Activated CD4-positive, CD25-positive, alpha-beta regulatory T cell treated with anti-CD3 and anti-CD28 coated beads, Interleukin-2, amount 50 U/mL, for 24 hours (primary cell): ENCODE measurements around the gene SPATA33.
"Not testable (repeated sequence)": the region's sequence is repeated elsewhere in the genome, so short reads cannot be mapped to it uniquely, and the experiment has no call there.

Experiments
- ATAC-seq, 2 donors: fragments of 150-1000 bp; cut with Tn5 transposase; one replicate each; pipeline ENCODE4 v1.10.0; 2021; ENCODE audit warnings: mild to moderate bottlenecking in 1 of 2, moderate library complexity in 1 of 2

SPATA33 gene

DNA sequence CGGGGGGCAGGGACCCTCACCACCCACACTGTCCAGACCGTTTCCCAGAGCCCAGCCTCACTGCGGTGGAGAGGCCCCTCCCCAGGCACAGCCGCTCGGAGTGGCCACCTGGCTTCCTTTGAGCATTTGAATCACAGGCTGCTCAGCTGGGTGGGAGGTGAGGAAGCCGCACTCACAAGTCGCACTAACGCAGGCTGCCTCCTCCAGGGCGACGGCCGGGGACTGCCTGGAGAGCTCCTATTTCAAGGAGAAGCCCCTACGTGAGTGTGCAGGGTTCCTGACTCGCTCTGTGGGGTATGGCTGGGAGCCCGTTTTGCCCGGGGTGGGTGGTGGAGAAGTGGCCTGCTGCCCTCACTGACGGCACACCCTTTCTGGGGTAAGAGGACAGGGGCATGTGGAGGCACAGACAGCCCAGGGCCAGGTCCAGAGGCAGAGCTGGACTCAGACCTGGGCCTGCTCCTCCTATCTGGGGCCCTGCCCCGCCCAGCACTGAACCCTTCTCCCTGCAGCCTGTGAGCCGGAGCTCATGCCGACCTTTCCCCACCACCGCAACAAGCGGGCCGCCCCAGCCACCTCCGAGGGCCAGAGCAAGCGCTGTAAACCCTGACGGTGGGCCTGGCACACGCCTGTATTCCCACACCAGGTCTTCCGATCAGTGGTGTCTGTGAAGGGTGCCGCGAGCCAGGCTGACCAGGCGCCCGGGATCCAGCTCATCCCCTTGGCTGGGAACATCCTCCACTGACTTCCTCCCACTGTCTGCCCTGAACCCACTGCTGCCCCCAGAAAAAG, 37.6 kb downstream of the SPATA33 start:
- ATAC-seq: no peak

DNA sequence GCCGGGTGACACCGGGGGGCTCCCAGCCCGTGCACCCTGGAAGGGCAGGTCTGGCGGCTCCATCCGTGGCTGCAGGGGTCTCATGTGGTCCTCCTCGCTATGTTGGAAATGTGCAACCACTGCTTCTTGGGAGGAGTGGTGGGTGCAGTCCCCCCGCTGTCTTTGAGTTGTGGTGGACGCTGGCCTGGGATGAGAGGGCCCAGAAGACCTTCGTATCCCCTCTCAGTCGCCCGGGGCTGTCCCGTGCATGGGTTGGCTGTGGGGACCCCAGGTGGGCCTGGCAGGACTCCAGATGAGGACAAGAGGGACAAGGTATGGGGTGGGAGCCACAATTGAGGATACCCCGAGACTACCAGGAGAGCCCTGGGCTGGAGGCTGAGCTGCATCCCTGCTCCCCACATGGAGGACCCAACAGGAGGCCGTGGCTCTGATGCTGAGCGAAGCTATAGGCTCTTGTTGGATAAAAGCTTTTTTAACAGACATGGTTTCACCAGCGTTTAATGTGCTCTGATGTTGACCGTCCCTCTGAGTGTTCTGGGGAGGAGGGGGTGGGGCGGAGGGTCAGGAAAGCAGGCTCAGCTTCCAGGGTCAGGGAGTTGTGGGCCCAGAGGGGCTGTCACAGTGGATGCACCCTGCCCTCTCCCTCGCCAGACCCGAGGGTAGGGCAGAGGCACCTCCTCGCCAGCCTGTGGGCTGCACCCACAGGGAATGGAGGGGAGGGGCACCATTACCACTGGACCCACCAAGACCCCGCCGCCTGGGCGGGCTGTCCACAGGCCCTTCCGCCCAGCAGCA, 38.4 kb downstream of the SPATA33 start:
- no peak for ATAC-seq

DNA sequence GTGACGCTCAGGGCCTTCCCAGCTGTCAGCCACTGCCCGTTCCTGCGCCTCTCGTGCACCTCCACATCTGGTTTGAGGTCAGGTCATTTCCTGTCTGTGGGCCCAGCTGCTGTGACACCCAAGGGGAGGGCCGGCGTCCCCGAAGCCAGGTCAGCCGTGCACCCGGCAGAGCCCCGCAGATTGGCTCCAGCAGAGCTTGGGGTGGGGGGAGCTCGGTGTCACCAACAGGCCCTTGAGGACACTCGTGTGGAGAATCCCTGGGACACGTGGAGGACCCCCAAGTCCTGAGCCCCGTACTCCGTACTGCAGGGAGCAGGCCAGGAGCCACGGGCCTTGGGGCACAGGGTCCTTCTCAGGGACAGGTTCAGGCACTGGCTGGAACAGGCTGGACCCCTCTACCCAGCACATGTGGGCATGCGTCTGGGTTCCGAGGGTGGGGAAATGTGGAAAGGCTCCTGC, 39.1 kb downstream of the SPATA33 start:
- ATAC-seq: no peak

DNA sequence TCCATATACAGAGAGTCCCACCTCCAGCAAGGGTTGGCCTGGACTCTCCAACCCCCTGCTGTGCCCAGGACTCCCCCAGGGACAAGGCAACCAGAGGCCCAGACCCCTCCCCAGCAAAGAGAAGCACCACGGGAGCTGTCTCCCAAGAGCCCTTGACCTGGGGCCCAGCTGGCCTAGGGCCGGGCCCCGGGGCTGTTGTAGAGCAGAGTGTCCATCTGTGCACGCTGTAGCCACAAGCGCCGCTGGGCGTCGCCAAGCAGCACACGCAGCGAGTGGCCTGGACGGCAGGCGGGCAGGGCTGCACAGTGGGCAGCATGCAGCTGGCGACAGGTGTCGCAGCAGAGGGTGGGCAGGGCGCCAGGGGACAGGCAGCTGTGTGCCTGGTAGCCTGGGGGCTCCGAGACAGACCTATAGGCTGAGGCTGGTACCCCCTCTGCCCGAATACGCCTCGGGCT, 39.6 kb downstream of the SPATA33 start:
- no peak for ATAC-seq

DNA sequence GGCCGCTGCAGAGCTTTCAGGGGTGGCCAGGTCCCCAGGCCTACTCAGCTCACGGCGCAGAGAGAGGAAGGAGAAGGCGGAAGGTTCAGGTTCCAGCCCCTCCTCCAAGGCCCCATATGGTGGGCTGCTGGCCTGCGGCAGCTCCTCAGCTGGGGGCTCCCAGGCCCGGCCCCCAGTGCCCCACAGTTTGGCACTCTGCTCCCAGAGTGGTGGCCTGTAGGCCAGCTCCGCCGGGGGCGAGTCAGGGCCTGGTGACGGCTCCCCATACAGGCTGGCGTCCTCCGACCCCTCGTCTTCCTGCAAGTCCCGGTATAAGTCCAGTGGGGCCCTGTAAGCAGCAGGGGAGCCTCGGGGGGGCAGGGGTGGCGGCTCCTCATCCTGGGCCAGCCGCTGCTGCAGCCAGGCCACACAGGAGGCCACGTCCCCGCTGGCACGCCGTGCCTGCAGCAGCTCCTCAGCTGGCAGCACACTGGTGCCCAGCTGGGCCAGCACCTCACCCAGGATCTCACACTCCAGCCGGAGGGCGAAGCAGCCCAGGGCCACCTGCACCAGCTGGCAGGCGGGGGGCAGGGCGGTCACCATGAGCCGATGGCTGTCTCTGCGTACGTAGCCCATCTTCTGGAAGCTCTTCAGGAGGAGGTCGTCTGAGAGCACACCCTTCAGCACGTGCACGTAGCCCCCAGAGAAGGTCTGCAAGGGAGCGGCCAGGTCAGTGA, 40.1 kb downstream of the SPATA33 start:
- ATAC-seq: no peak

DNA sequence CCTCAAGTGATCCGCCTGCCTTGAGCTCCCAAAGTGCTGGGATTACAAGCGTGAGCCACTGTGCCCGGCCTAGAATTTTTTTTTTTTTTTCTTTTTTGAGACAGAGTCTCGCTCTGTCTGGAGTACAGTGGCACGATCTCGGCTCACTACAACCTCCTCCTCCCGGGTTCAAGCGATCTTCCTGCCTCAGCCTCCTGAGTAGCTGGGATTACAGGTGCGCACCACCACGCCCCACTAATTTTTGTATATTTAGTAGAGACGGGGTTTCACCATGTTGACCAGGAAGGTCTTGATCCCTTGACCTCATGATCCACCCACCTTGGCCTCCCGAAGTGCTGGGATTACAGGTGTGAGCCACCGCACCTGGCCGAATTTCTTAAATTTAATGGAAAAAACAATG, 41.1 kb downstream of the SPATA33 start:
- ATAC-seq: not testable (repeated sequence)

DNA sequence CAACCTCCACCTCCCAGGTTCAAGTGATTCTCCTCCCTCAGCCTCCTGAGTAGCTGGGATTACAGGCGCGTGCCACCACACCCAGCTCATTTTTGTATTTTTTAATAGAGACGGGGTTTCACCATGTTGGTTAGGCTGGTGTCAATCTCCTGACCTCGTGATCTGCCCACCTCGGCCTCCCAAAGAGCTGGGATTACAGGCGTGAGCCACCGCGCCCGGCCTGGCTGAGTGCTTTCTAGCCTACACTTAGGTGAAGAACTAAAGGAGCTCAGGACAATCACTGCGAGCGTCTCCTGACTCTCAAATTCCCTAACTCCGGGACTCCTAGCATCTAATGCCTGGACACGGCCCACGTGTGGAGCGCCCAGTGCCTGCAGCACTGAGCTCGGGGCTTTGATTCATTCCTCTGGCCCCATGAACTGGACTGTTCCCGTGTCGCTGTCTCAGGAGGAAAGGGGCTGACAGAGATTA, 42.0 kb downstream of the SPATA33 start:
- not testable (repeated sequence) for ATAC-seq

DNA sequence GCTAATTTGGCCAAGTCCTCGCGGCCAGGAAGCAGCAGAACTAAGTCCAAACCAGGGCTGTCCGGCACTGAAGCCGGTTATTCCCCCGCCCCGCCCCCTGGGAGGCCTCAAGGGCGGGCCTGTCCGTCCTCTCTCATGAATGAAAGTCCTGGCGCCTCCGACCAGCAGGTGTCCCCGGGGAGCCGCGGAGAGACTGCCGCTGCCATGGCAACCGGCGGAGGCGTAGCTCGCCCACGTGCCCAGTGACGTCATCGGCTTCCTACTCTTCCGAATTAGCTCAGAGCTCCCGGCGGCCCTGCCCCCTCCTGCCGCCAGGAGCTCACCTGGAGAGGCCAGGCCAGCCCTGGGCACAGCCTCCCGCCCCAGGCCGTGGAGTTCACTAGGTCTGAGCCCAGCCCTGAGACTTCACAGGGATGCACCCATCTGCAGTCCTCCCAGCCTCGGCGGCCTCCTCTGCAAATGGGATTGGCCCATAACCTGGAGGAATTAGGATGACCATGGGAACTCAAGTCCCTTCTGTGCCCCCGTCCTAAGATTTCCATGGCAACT, 42.5 kb downstream of the SPATA33 start:
- peak; percentile 15 to 25 for ATAC-seq

DNA sequence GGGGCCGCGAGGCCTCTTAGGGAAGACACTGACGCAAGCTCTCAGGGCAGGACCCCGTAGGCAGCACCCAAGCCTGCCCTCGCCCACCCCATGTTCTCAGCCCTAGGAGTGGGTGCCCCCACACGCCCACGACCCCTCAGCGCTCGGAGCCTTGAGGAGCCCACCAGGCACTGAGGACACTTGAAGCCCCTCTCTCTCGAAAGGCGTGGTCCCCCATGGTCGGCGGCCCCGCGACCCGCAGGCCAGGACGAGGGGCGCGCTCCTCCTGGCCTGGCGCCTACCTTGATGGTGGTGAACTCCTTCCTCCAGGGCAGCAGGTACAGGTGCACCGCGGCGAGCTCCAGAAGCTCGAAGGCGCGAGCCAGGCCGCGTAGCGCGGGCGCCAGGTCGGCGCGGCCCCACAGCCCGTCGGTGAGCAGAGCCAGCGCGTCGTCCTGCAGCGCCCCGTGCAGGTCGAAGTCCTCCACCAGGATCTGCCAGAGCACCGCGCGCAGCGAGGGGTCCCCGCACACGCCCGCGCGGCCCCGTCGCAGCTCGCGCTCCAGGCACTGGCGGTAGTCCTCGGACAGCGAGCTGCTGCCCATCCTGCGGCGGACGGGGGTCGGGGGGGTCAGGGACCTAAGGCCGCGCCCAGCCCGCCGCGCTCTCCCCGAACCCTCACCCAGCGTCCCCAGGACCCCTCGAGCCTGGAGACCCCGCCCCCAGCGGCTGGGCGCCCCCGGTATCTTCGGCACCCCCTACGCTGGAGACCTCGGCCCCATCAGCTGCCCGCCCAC, 43.2 kb downstream of the SPATA33 start:
- ATAC-seq: peak; percentile 15 to 19

DNA sequence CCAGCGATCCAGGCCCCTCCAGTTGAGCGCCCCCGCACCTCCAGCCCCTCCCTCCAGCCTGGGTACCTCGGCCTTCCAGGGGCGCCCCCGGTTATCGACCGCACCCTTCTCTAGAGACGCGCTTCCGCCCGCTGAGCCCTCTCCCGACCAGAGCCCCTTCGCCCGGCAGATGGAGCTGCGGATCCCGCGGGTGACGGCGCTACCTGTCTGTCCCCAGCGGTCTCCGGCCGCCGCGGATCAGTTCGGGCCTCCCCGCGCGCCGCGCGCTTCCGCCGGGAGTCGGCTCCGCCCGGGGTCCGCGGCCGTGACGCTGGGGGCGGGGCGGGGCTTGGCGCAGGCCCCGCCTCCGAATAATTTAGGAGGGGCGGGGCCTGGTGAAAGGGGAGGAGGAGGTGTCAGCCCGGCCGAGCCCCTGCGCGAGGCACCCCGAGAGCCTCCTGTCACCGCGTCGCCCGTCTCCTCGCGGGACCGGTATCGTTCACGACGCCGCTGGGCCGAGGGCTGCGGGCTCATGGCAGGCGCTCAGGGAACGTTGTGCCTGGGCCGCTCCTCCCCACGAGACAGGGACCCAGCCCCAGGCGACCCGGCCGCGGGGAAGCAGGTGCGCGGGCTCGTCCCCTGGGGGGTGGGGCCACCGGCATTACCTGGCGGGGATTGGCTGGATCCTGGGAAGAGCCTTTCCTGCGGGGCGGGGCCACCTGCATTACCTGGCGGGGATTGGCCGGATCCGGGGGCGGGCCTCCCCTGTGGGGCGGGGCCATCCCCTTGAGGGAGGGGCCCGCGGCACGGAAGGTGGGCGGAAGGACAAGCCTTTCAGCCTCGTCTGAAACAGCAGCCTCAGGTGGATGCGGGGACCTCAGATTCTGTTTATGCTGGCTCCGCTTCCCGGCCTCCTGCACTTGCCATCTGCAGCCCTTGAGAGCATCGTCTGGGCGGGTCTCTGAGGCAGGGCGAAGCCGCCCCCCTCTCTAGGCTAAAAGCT, 44.1 kb downstream of the SPATA33 start, which contains the start of gene SPATA2L:
TSS of gene SPATA2L (minus strand) at position 281 of the 982 bp plus-strand sequence. CDS start 473 bp downstream, outside the sequence.
- ATAC-seq: peak; percentile 76 to 78

DNA sequence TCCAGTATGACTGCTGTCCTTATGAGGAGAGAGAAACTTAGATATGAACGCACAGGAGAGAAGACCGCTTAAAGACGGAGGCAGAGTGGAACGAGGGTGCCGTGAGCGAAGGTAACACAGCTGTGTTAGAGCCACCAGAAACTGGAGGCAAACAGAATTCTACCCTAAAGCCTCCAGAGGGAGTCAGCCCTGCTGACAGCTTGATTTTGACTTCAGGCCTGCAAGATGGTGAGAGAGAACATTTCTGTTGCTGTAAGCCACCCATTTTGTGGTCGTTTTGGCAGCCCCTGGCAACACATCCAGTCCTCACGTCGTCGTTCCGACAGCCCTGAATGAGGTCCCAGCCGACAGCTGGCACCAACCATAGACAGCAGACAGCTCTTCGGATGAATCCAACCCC, 46.6 kb downstream of the SPATA33 start:
- ATAC-seq: no peak

DNA sequence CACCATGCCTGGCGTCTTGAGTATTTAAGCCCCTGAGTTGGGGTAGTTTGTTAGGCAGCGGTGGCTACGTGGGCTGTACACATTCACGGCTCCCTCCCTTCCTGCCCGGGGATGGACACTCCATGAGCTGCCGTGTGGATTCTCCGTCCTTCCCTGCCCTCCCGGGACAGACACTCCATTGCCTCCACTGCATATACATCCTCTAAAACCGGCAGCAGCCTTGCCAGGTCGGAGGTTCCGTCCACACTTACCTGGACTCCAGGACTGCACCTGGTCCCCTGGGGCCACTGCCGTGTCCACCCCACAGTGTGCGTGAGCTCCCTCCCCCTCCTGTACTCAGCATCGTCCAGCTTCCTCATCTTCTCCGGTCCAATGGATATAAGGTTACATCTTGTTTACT, 47.4 kb downstream of the SPATA33 start:
- no peak for ATAC-seq

DNA sequence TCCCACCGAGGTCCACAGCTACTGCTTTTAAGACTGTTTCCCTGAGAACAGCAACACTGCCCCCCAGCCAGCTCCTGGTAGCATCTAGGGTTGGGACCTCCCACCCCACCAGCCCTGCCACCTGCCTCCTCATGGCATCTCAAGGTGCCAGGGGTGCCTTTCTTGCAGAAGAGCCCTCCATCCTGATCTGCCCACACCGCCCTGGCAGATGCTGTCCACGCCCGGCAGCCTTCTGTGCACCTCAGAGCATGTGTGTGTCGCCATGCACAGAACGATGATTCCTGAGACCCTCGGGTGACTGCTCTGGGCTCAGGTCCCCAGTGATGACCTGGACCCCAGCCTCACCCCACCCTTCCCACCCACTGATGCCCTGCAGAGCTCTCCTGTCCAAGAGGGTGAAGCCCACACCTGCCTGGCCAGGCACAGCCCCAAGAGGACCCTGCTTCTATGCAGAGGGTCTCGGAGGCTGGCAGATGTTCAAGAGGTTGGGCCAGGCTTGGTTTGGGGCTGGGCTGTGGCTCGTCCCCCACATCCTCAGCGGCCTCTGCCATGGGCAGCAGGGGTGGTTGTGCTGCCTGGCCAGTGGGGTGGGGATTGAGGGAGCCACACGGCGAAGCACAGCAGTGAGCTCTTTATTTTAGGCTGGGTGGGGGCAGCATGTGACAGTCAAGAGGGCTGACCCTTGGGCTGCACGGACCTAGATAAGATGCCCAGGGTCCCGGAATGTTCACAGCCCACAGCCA, 49.1 kb downstream of the SPATA33 start:
- no peak for ATAC-seq

DNA sequence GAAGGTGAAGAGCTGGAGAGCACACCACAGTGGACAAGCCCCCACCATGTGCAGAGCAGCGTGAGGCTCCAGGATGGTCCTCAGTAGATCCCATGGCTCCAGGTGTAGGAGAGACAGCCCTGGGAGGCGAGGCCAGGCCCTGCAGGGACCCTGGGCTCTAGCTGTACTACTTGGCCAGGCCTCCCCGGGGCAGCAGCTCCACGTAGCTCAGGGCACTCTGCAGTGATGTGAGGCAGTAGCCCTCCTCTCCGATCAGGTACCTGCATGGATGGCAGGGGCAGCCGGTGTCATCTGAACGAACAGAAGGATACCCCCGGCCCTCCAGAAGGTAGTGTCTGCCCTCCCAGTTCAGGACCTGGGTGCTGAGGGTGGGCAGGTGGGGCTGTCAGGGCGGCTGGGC, 50.1 kb downstream of the SPATA33 start:
- no peak for ATAC-seq

DNA sequence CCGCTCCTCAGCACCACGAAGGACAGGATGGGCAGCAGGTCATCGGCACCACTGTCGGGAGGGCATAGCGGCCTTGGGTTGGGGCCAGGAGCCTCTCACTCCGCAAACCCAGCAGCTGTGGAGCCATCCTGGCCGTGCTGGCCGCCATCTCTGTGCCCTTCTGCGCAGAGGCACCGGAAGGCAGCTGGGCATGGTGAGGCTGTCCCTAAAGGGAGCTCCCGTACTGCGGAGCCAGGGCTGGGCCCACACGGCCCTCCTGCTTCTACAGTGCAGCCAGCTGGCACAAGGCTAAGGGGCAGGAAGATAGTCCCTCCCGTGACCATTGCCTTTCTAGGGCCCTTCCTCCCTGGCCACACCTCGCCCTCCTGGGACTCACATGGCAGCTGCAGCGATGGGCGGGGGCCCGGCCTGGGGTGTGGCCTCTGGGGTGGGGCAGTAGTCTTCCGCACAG, 50.9 kb downstream of the SPATA33 start:
- ATAC-seq: no peak

DNA sequence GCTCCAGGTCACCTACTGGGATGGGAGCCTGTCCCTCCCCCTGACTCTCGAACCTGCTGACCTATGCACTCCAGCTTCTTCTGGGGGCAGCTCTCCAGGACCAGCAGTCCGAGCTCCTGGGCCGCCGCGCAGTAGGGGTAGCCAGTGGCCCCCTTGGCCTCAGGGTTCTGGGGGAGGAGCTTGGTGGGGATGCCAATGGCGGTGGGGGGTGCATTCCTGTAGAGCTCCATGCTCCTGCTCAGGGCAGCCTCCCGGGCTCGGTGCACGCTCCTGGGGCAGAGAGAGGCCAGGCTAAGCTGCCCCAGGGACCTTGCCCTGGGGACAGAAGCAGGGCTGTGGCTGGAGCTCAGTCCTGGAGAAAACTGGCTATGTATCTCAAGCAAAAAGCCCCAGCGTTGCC, 51.5 kb downstream of the SPATA33 start:
- ATAC-seq: no peak

DNA sequence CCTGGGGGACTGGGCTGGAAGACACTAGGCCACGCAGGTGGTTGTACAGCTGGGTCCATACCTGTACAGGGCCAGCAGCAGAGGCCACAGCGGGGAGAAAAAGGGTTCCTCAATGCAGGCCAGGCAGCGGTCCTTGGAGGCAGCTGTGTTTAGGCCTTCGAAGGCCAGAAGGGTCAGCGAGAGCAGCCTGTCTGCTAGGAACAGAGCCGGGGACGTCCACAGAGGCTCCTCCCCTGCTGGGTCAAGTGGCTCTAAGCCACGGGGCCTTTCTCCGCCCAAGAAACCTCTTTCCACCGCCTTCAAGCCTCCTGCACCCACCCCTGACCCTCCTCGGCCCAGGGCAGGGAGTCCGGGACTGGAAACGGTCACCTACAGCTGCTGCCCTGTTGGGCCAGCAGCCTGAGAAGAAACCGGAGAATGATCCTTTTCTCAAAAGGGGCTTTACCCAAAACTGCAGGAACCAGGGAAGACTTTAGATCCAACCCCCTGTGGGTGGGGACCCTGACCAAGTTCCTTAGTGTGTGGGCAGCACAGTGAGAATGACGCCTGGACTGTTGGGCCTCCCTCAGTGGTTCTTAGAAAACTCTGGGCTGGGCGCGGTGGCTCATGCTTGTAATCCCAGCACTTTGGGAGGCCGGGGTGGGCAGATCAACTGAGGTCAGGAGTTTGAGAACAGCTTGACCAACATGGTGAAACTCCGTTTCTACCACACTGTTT, 52.2 kb downstream of the SPATA33 start:
- ATAC-seq: no peak

DNA sequence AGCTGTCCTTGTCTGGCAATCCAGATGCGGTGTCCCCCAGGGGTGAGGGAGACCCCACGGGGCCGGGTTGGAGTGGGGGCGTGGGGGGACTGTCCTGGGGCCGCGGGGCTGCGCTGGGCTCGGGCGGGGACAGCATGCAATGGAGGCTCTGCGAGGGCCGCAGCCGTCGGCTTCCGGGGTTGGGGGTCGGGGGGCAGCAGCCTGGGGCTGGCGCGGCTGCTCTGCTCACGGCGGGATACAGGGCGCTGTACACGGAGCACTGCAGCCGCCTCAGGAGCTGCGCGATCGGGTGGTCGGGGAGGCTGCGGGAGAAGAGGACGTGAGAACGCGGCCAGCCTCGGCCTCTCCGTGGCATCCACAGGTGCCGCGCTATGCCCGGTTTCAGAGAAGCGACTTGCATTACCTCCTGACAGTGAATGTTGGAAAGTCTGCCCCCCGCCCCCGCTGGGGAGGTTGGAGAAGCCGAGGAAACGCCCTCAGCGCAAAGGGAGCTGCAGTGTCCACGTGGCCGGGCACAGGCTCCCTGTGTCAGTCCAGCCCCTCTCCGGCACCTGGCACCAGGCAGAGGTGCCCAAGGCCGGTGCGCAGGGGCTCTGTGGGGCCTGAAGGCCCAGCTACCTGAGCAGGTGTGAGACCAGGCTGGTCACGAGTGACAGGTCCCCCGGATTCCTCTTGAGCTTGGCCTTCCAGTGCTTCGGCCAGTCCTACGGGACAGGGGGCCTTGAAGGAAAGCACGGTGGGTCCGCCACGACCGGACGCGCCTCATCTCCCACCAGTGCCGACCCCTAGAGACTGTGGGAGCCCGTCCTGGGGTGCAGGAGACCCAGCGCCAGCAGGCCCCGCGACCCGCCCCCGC, 53.3 kb downstream of the SPATA33 start:
- no peak for ATAC-seq
